Esophagus squamous epithelium (tissue), 4 donors: Measurements from ENCODE around the gene LTB4R.

Source experiments
- POLR2A ChIP-seq, 4 donors: fragments of 450-650 bp; IDR thresholded peaks; one replicate each; pipeline ENCODE4 v1.6.1; 2017; ENCODE audit warnings: antibody characterized with exemption in 4 of 4, mild to moderate bottlenecking in 4 of 4, moderate library complexity in 3 of 4
- TF ChIP-seq, protein P1 (sequence below), 6 experiments: fragments of 450-650 bp in 4 of 6; fragments of 200-600 bp in 2 of 6; sonication (generic) in 2 of 6; IDR thresholded peaks; one replicate each; pipeline ENCODE4 v1.5.1; 2016 to 2019; ENCODE audit warnings: antibody characterized with exemption in 6 of 6, mild to moderate bottlenecking in 4 of 6, moderate library complexity in 4 of 6

DNA sequence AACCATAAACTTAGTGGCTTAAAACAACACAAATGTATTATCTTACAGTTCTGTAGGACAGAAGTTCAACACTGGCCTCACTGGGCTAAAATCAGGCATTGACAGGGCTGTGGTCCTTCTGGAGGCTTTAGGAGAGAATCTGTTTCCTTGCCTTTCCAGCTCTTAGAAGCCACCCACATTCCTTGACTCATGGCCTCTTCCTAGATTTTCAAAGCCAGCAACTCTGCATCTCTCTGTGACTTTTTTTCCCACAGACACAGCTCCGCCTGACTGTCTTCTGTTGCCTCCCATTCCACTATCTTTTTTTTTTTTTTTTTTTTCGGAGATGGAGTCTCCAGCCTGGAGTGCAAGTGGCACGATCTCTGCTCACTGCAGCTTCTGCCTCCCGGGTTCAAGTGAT, 44.9 kb downstream of the LTB4R start:
- TF ChIP-seq, protein P1, sequence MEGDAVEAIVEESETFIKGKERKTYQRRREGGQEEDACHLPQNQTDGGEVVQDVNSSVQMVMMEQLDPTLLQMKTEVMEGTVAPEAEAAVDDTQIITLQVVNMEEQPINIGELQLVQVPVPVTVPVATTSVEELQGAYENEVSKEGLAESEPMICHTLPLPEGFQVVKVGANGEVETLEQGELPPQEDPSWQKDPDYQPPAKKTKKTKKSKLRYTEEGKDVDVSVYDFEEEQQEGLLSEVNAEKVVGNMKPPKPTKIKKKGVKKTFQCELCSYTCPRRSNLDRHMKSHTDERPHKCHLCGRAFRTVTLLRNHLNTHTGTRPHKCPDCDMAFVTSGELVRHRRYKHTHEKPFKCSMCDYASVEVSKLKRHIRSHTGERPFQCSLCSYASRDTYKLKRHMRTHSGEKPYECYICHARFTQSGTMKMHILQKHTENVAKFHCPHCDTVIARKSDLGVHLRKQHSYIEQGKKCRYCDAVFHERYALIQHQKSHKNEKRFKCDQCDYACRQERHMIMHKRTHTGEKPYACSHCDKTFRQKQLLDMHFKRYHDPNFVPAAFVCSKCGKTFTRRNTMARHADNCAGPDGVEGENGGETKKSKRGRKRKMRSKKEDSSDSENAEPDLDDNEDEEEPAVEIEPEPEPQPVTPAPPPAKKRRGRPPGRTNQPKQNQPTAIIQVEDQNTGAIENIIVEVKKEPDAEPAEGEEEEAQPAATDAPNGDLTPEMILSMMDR (IDR thresholded peaks at IDR 0.05): no peak
- TF ChIP-seq POLR2A (IDR thresholded peaks at IDR 0.05): no peak
